Duodenal mucosa (tissue), 2 donors: Measurements from ENCODE around the gene PAFAH1B2.

Experiments used
- H3K27ac ChIP-seq: one replicate; pipeline ENCODE4 v1.7.0; 2013; ENCODE audit warnings: low read depth, low read length
- H3K27me3 ChIP-seq, 2 donors: one replicate each; pipeline ENCODE4 v1.7.0; 2013; ENCODE audit warnings: low read length in 2 of 2, control low read depth in 1 of 2; ENCODE audit not compliant: insufficient read depth in 2 of 2, control insufficient read depth in 1 of 2
- H3K36me3 ChIP-seq, 2 donors: one replicate each; pipeline ENCODE4 v1.7.0; 2013; ENCODE audit warnings: low read length in 2 of 2, control low read depth in 1 of 2; ENCODE audit not compliant: insufficient read depth in 2 of 2, control insufficient read depth in 1 of 2
- H3K4me1 ChIP-seq, 2 donors: one replicate each; pipeline ENCODE4 v1.7.0; 2013; ENCODE audit warnings: low read length in 2 of 2, control low read depth in 1 of 2; ENCODE audit not compliant: insufficient read depth in 2 of 2, control insufficient read depth in 1 of 2
- H3K4me3 ChIP-seq, 2 donors: one replicate each; pipeline ENCODE4 v1.7.0; 2013; ENCODE audit warnings: low read length in 2 of 2, low read depth in 1 of 2
- H3K9ac ChIP-seq, 2 donors: one replicate each; pipeline ENCODE4 v1.7.0; 2013; ENCODE audit warnings: low read length in 2 of 2, low read depth in 1 of 2
- H3K9me3 ChIP-seq, 2 donors: one replicate each; pipeline ENCODE4 v1.7.0; 2013; ENCODE audit warnings: low read length in 2 of 2, control low read depth in 1 of 2; ENCODE audit not compliant: control insufficient read depth in 1 of 2

Gene PAFAH1B2

GRCh38 chr11:117187799-117188481, 43.9 kb downstream of the PAFAH1B2 start:
- Histone ChIP-seq H3K36me3 (peaks cover 33 to 67% of the 10 kb centered on the region in 2 donors), H3K27ac (no peak overlapping the region), H3K4me1 (no peaks in the 10 kb centered on the region), H3K27me3 (no peaks in the 10 kb centered on the region), H3K4me3 (no peak overlapping the region), H3K9ac (no peak overlapping the region), H3K9me3 (no peaks in the 10 kb centered on the region)

- H3K27me3 ChIP-seq = no peaks in the 10 kb centered on the region
- no peak overlapping the region for H3K4me3 ChIP-seq
- H3K36me3 ChIP-seq = peaks cover 32 to 73% of the 10 kb centered on the region in 2 donors
- H3K4me1 ChIP-seq = no peaks in the 10 kb centered on the region
- no peak overlapping the region for H3K9ac ChIP-seq
- no peak overlapping the region for H3K27ac ChIP-seq
- no peaks in the 10 kb centered on the region for H3K9me3 ChIP-seq
These were observed 44.6 kb downstream of the PAFAH1B2 start for GRCh38 chr11:117188620-117189081.

- H3K27me3 ChIP-seq = no peaks in the 10 kb centered on the region
- no peak overlapping the region for H3K4me3 ChIP-seq
- H3K27ac ChIP-seq = no peak overlapping the region
- H3K4me1 ChIP-seq = peaks cover 0 to 2% of the 10 kb centered on the region in 2 donors
- H3K36me3 ChIP-seq = peaks cover 28 to 75% of the 10 kb centered on the region in 2 donors
- H3K9me3 ChIP-seq = no peaks in the 10 kb centered on the region
- H3K9ac ChIP-seq = no peak overlapping the region
These were observed 45.3 kb downstream of the PAFAH1B2 start for GRCh38 chr11:117189191-117189940.

- Histone ChIP-seq H3K4me1 (peaks cover 2 to 6% of the 10 kb centered on the region in 2 donors), H3K27ac (no peak overlapping the region), H3K4me3 (no peak overlapping the region), H3K36me3 (peaks cover 28 to 77% of the 10 kb centered on the region in 2 donors), H3K9me3 (no peaks in the 10 kb centered on the region), H3K27me3 (no peaks in the 10 kb centered on the region), H3K9ac (no peak overlapping the region)
These were observed 46.0 kb downstream of the PAFAH1B2 start for GRCh38 chr11:117189941-117190544.

- Histone ChIP-seq H3K36me3 (peaks cover 33 to 79% of the 10 kb centered on the region in 2 donors), H3K27me3 (no peaks in the 10 kb centered on the region), H3K4me3 (no peak overlapping the region), H3K4me1 (peaks cover 6 to 13% of the 10 kb centered on the region in 2 donors), H3K9ac (no peak overlapping the region), H3K9me3 (no peaks in the 10 kb centered on the region), H3K27ac (no peak overlapping the region)
These were observed 47.8 kb downstream of the PAFAH1B2 start for GRCh38 chr11:117191680-117192400.

- no peak overlapping the region for H3K4me3 ChIP-seq
- peaks cover 10 to 13% of the 10 kb centered on the region in 2 donors for H3K4me1 ChIP-seq
- H3K9me3 ChIP-seq = no peaks in the 10 kb centered on the region
- H3K27ac ChIP-seq = no peak overlapping the region
- no peaks in the 10 kb centered on the region for H3K27me3 ChIP-seq
- H3K9ac ChIP-seq = no peak overlapping the region
- H3K36me3 ChIP-seq = peaks cover 33 to 75% of the 10 kb centered on the region in 2 donors
These were observed 48.4 kb downstream of the PAFAH1B2 start for GRCh38 chr11:117192401-117192875.

- H3K4me1 ChIP-seq = peaks cover 13 to 16% of the 10 kb centered on the region in 2 donors
- no peaks in the 10 kb centered on the region for H3K9me3 ChIP-seq
- peaks cover 30 to 65% of the 10 kb centered on the region in 2 donors for H3K36me3 ChIP-seq
- no peak overlapping the region for H3K27ac ChIP-seq
- H3K27me3 ChIP-seq = no peaks in the 10 kb centered on the region
- no peak overlapping the region for H3K9ac ChIP-seq
- no peak overlapping the region for H3K4me3 ChIP-seq
These were observed 49.3 kb downstream of the PAFAH1B2 start for GRCh38 chr11:117193130-117194020.

GRCh38 chr11:117194267-117194666, 50.2 kb downstream of the PAFAH1B2 start:
- H3K9me3 ChIP-seq = no peaks in the 10 kb centered on the region
- no peak overlapping the region for H3K4me3 ChIP-seq
- H3K4me1 ChIP-seq = peaks cover 16 to 19% of the 10 kb centered on the region in 2 donors
- H3K27ac ChIP-seq = no peak overlapping the region
- no peaks in the 10 kb centered on the region for H3K27me3 ChIP-seq
- no peak overlapping the region for H3K9ac ChIP-seq
- H3K36me3 ChIP-seq = peaks cover 22 to 57% of the 10 kb centered on the region in 2 donors

GRCh38 chr11:117195258-117195657, 51.2 kb downstream of the PAFAH1B2 start:
- no peak overlapping the region for H3K4me3 ChIP-seq
- no peak overlapping the region for H3K27ac ChIP-seq
- H3K9me3 ChIP-seq = no peaks in the 10 kb centered on the region
- peaks cover 19% of the 10 kb centered on the region in 2 donors for H3K4me1 ChIP-seq
- H3K27me3 ChIP-seq = no peaks in the 10 kb centered on the region
- H3K36me3 ChIP-seq = peaks cover 18 to 47% of the 10 kb centered on the region in 2 donors
- no peak overlapping the region for H3K9ac ChIP-seq
